Mesendoderm (in vitro differentiated cells): ENCODE data around the gene MOK.

ENCODE experiments used
- DNase-seq: peaks from one replicate; pipeline ENCODE4 v3.0.0; 2013
- H2AK5ac ChIP-seq: 2 replicates; pipeline ENCODE4 v1.6.1; 2013; ENCODE audit warnings: low read length, inconsistent platforms
- H2BK120ac ChIP-seq: 2 replicates; pipeline ENCODE4 v1.6.1; 2013; ENCODE audit warnings: low read depth, mild to moderate bottlenecking, low read length, moderate library complexity, mixed read lengths
- H2BK15ac ChIP-seq: replicated peaks from 2 replicates; pipeline ENCODE4 v1.6.1; 2013; ENCODE audit warnings: low read depth, mild to moderate bottlenecking, moderate library complexity
- H2BK5ac ChIP-seq: 2 replicates; pipeline ENCODE4 v1.6.1; 2013; ENCODE audit warnings: low read length, inconsistent platforms
- H3K18ac ChIP-seq: 2 replicates; pipeline ENCODE4 v1.6.1; 2013; ENCODE audit warnings: mild to moderate bottlenecking, low read length, mixed read lengths
- H3K23ac ChIP-seq: one replicate; pipeline ENCODE4 v1.6.1; 2013; ENCODE audit warnings: low read length
- H3K27ac ChIP-seq: 2 replicates; pipeline ENCODE4 v1.5.1; 2013; ENCODE audit warnings: low read depth, mild to moderate bottlenecking, inconsistent platforms, low read length, moderate library complexity
- H3K27me3 ChIP-seq: 2 replicates; pipeline ENCODE4 v1.6.1; 2013; ENCODE audit warnings: low read length, control low read depth, mild to moderate bottlenecking, inconsistent platforms; ENCODE audit not compliant: insufficient read depth, poor library complexity
- H3K36me3 ChIP-seq: 2 replicates; pipeline ENCODE4 v1.6.1; 2013; ENCODE audit warnings: low read length, inconsistent platforms; ENCODE audit not compliant: control insufficient read depth, insufficient read depth
- H3K4ac ChIP-seq: one replicate; pipeline ENCODE4 v1.6.1; 2013; ENCODE audit warnings: low read depth, mild to moderate bottlenecking, low read length, moderate library complexity
- H3K4me1 ChIP-seq: 2 replicates; pipeline ENCODE4 v1.6.1; 2013; ENCODE audit warnings: low read depth, low read length, inconsistent platforms; ENCODE audit not compliant: control insufficient read depth
- H3K4me2 ChIP-seq: 2 replicates; pipeline ENCODE4 v1.6.1; 2013; ENCODE audit warnings: low read length
- H3K4me3 ChIP-seq: 2 replicates; pipeline ENCODE4 v1.5.1; 2013; ENCODE audit warnings: mild to moderate bottlenecking, low read length
- H3K56ac ChIP-seq: one replicate; pipeline ENCODE4 v1.6.1; 2013; ENCODE audit warnings: low read length
- H3K79me1 ChIP-seq: 2 replicates; pipeline ENCODE4 v1.6.1; 2013; ENCODE audit warnings: low read length, inconsistent platforms
- H3K79me2 ChIP-seq: 2 replicates; pipeline ENCODE4 v1.6.1; 2013; ENCODE audit warnings: mild to moderate bottlenecking, low read length; ENCODE audit not compliant: control insufficient read depth, insufficient read depth
- H3K9ac ChIP-seq: 2 replicates; pipeline ENCODE4 v1.6.1; 2013; ENCODE audit warnings: low read length, inconsistent platforms
- H4K5ac ChIP-seq: one replicate; pipeline ENCODE4 v1.6.1; 2013; ENCODE audit warnings: low read length
- H4K8ac ChIP-seq: one replicate; pipeline ENCODE4 v1.6.1; 2013; ENCODE audit warnings: low read depth, mild to moderate bottlenecking, control low read depth, low read length, moderate library complexity
- WGBS: extraction: QIAGEN DNeasy Blood & Tissue Kit; methylation state at CpG from one replicate; pipeline ENCODE4 v1.1.7; 2013; ENCODE audit warnings: low lambda C conversion rate, missing lambda C conversion rate; ENCODE audit not compliant: insufficient coverage; ENCODE audit errors: extremely low coverage; 5-methylcytosine and 5-hydroxymethylcytosine counted together

MOK gene

GRCh38 chr14:102223682-102224081, 81.3 kb downstream of the MOK start:
- no peaks in the 10 kb centered on the region for H3K27me3 ChIP-seq
- no peaks in the 10 kb centered on the region for H3K36me3 ChIP-seq
- DNase-seq, result no peak
- H3K79me2 ChIP-seq, result peaks cover 2% of the 10 kb centered on the region
- H3K23ac ChIP-seq, result no peak overlapping the region
- H3K4me1 ChIP-seq, result peaks cover 14% of the 10 kb centered on the region
- no peak overlapping the region for H4K8ac ChIP-seq
- no peak overlapping the region for H3K4me3 ChIP-seq
- H2BK15ac ChIP-seq, result no peak overlapping the region
- H2BK120ac ChIP-seq, result no peak overlapping the region
- no peak overlapping the region for H2AK5ac ChIP-seq
- no peak overlapping the region for H4K5ac ChIP-seq
- no peak overlapping the region for H3K18ac ChIP-seq
- H3K79me1 ChIP-seq, result peaks cover 12% of the 10 kb centered on the region
- no peak overlapping the region for H3K4me2 ChIP-seq
- no peak overlapping the region for H3K27ac ChIP-seq
- no CpG with 5 or more reads among the region's 6 CpGs for WGBS
- H3K9ac ChIP-seq, result no peak overlapping the region
- H3K4ac ChIP-seq, result no peak overlapping the region
- no peak overlapping the region for H2BK5ac ChIP-seq
- H3K56ac ChIP-seq, result no peak overlapping the region

GRCh38 chr14:102222751-102223150, 82.2 kb downstream of the MOK start:
- H2BK120ac ChIP-seq, result no peak overlapping the region
- WGBS, result no CpG with 5 or more reads among the region's 28 CpGs
- H2AK5ac ChIP-seq, result no peak overlapping the region
- H3K36me3 ChIP-seq, result no peaks in the 10 kb centered on the region
- H3K4me1 ChIP-seq, result peaks cover 14% of the 10 kb centered on the region
- H3K4me3 ChIP-seq, result no peak overlapping the region
- H3K79me2 ChIP-seq, result peaks cover 2% of the 10 kb centered on the region
- H3K56ac ChIP-seq, result no peak overlapping the region
- DNase-seq, result no peak
- H3K4me2 ChIP-seq, result no peak overlapping the region
- no peak overlapping the region for H4K5ac ChIP-seq
- no peak overlapping the region for H3K18ac ChIP-seq
- H2BK5ac ChIP-seq, result no peak overlapping the region
- H3K23ac ChIP-seq, result peak overlapping the region; percentile 50
- no peak overlapping the region for H2BK15ac ChIP-seq
- no peak overlapping the region for H3K9ac ChIP-seq
- no peaks in the 10 kb centered on the region for H3K27me3 ChIP-seq
- no peak overlapping the region for H3K4ac ChIP-seq
- H3K27ac ChIP-seq, result no peak overlapping the region
- H4K8ac ChIP-seq, result no peak overlapping the region
- H3K79me1 ChIP-seq, result peaks cover 12% of the 10 kb centered on the region

GRCh38 chr14:102222009-102222575, 82.9 kb downstream of the MOK start:
- H3K4ac ChIP-seq, result no peak overlapping the region
- H3K18ac ChIP-seq, result no peak overlapping the region
- H4K8ac ChIP-seq, result no peak overlapping the region
- no peaks in the 10 kb centered on the region for H3K36me3 ChIP-seq
- WGBS, result no CpG with 5 or more reads among the region's 13 CpGs
- no peak overlapping the region for H3K4me3 ChIP-seq
- peaks cover 13% of the 10 kb centered on the region for H3K79me1 ChIP-seq
- H3K9ac ChIP-seq, result no peak overlapping the region
- no peak overlapping the region for H2AK5ac ChIP-seq
- no peak for DNase-seq
- no peak overlapping the region for H3K56ac ChIP-seq
- H3K27ac ChIP-seq, result no peak overlapping the region
- peaks cover 14% of the 10 kb centered on the region for H3K4me1 ChIP-seq
- H3K4me2 ChIP-seq, result no peak overlapping the region
- H2BK120ac ChIP-seq, result no peak overlapping the region
- H2BK15ac ChIP-seq, result no peak overlapping the region
- no peak overlapping the region for H2BK5ac ChIP-seq
- peaks cover 2% of the 10 kb centered on the region for H3K79me2 ChIP-seq
- no peak overlapping the region for H4K5ac ChIP-seq
- H3K27me3 ChIP-seq, result no peaks in the 10 kb centered on the region
- H3K23ac ChIP-seq, result peak overlapping the region; percentile 50

GRCh38 chr14:102221026-102221425, 83.9 kb downstream of the MOK start:
- Histone ChIP-seq H3K56ac (peak overlapping the region; percentile 40), H3K4ac (no peak overlapping the region), H2BK5ac (no peak overlapping the region), H3K27me3 (no peaks in the 10 kb centered on the region), H3K79me1 (peaks cover 16% of the 10 kb centered on the region), H3K4me3 (no peak overlapping the region), H3K36me3 (no peaks in the 10 kb centered on the region), H3K23ac (peak overlapping the region; percentile 56), H2BK120ac (no peak overlapping the region), H3K27ac (no peak overlapping the region), H3K4me2 (no peak overlapping the region), H2BK15ac (no peak overlapping the region), H3K9ac (no peak overlapping the region), H4K5ac (no peak overlapping the region), H3K79me2 (peaks cover 2% of the 10 kb centered on the region), H4K8ac (no peak overlapping the region), H3K18ac (no peak overlapping the region), H3K4me1 (peaks cover 14% of the 10 kb centered on the region), H2AK5ac (no peak overlapping the region)
- WGBS, result no CpG with 5 or more reads among the region's 7 CpGs
- DNase-seq, result peak; percentile 68

- no peak for DNase-seq
- WGBS, result no CpG with 5 or more reads among the region's 12 CpGs
- Histone ChIP-seq H3K4me3 (no peak overlapping the region), H3K4ac (no peak overlapping the region), H3K79me2 (peaks cover 2% of the 10 kb centered on the region), H4K8ac (no peak overlapping the region), H3K23ac (no peak overlapping the region), H3K79me1 (peaks cover 18% of the 10 kb centered on the region), H3K27ac (no peak overlapping the region), H3K36me3 (no peaks in the 10 kb centered on the region), H3K27me3 (no peaks in the 10 kb centered on the region), H2BK5ac (no peak overlapping the region), H2AK5ac (no peak overlapping the region), H3K56ac (no peak overlapping the region), H3K18ac (no peak overlapping the region), H3K9ac (no peak overlapping the region), H3K4me1 (peaks cover 17% of the 10 kb centered on the region), H2BK15ac (no peak overlapping the region), H4K5ac (no peak overlapping the region), H3K4me2 (no peak overlapping the region), H2BK120ac (no peak overlapping the region)
Measured at GRCh38 chr14:102220031-102220430, 84.9 kb downstream of the MOK start.

GRCh38 chr14:102219316-102219715, 85.6 kb downstream of the MOK start:
- H2BK120ac ChIP-seq, result no peak overlapping the region
- no peak overlapping the region for H3K27ac ChIP-seq
- H3K4me1 ChIP-seq, result peaks cover 17% of the 10 kb centered on the region
- no peaks in the 10 kb centered on the region for H3K36me3 ChIP-seq
- H3K18ac ChIP-seq, result no peak overlapping the region
- H2BK5ac ChIP-seq, result no peak overlapping the region
- no CpG with 5 or more reads among the region's 16 CpGs for WGBS
- peaks cover 2% of the 10 kb centered on the region for H3K79me2 ChIP-seq
- no peak overlapping the region for H2AK5ac ChIP-seq
- no peaks in the 10 kb centered on the region for H3K27me3 ChIP-seq
- DNase-seq, result no peak
- no peak overlapping the region for H4K8ac ChIP-seq
- H3K4me2 ChIP-seq, result no peak overlapping the region
- H3K4ac ChIP-seq, result no peak overlapping the region
- H3K4me3 ChIP-seq, result no peak overlapping the region
- H3K56ac ChIP-seq, result no peak overlapping the region
- no peak overlapping the region for H4K5ac ChIP-seq
- no peak overlapping the region for H3K23ac ChIP-seq
- H3K9ac ChIP-seq, result no peak overlapping the region
- H3K79me1 ChIP-seq, result peaks cover 18% of the 10 kb centered on the region
- no peak overlapping the region for H2BK15ac ChIP-seq
